Transverse colon (tissue), 3 donors: ENCODE measurements around the gene HTT.

ENCODE experiments used
- POLR2A ChIP-seq: fragments of 450-650 bp; IDR thresholded peaks from one replicate; pipeline ENCODE4 v1.6.1; 2016; ENCODE audit warnings: antibody characterized with exemption, mild to moderate bottlenecking, moderate library complexity
- TF ChIP-seq, protein P1 (sequence below), 5 experiments: fragments of 200-600 bp in 3 of 5; fragments of 450-650 bp in 2 of 5; sonication (generic) in 3 of 5; IDR thresholded peaks; 1 replicate in 2 of 5; 2 replicates in 3 of 5; pipeline ENCODE4 v1.5.1; 2016 to 2017; ENCODE audit warnings: antibody characterized with exemption in 5 of 5, inconsistent platforms in 3 of 5, mild to moderate bottlenecking in 2 of 5, moderate library complexity in 1 of 5

DNA sequence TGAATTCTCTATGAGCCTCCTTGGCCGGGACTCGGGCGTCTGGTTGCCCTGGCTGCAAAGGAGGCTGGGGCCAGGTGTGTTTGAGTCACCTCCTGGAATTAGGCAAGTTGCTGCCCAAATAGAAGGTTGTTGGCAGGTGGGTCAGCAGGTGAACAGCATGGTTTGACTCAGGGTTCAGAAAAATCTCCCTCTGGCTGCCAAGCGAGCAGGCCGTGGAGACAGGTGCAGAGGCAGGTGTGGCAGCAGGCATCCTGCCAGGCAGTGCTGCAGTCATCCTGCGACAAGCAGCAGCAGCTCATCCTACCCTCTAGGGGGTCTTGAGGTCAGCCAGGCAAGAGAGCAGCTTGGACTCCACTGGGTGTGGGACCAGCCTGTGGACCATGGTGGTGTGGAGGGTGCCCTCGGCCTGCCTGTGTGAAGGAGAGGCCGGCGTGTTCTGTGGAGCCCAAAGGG is 182.6 kb downstream of the HTT start:
- TF ChIP-seq, protein P1, sequence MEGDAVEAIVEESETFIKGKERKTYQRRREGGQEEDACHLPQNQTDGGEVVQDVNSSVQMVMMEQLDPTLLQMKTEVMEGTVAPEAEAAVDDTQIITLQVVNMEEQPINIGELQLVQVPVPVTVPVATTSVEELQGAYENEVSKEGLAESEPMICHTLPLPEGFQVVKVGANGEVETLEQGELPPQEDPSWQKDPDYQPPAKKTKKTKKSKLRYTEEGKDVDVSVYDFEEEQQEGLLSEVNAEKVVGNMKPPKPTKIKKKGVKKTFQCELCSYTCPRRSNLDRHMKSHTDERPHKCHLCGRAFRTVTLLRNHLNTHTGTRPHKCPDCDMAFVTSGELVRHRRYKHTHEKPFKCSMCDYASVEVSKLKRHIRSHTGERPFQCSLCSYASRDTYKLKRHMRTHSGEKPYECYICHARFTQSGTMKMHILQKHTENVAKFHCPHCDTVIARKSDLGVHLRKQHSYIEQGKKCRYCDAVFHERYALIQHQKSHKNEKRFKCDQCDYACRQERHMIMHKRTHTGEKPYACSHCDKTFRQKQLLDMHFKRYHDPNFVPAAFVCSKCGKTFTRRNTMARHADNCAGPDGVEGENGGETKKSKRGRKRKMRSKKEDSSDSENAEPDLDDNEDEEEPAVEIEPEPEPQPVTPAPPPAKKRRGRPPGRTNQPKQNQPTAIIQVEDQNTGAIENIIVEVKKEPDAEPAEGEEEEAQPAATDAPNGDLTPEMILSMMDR (IDR thresholded peaks at IDR 0.05) = no peak
- TF ChIP-seq POLR2A = no peak
